HG03378 (cell line): Measurements from ENCODE around the gene L1CAM.

Experiments
- ATAC-seq: cut with Tn5 transposase; IDR thresholded peaks from one replicate; pipeline ENCODE4 v1.9.1; 2021; ENCODE audit warnings: mild to moderate bottlenecking, moderate library complexity; ENCODE audit not compliant: unreplicated experiment

The L1CAM gene

GRCh38 chrX:153866302-153867019 lies 19.5 kb downstream of the L1CAM start:
- ATAC-seq: no peak

- ATAC-seq: no peak
These were observed 20.3 kb downstream of the L1CAM start for GRCh38 chrX:153865685-153866084.

- no peak for ATAC-seq
These were observed 20.7 kb downstream of the L1CAM start for GRCh38 chrX:153865321-153865580.

GRCh38 chrX:153864561-153865320 lies 21.2 kb downstream of the L1CAM start:
- no peak for ATAC-seq

- ATAC-seq: no peak
These were observed 21.9 kb downstream of the L1CAM start for GRCh38 chrX:153864101-153864500.

- ATAC-seq: no peak
These were observed 22.6 kb downstream of the L1CAM start for GRCh38 chrX:153863251-153863991.

- ATAC-seq: no peak
These were observed 23.4 kb downstream of the L1CAM start for GRCh38 chrX:153862369-153863250.

GRCh38 chrX:153861733-153862310 lies 24.2 kb downstream of the L1CAM start:
- ATAC-seq: no peak

GRCh38 chrX:153861151-153861550 lies 24.8 kb downstream of the L1CAM start:
- no peak for ATAC-seq

- no peak for ATAC-seq
These were observed 28.5 kb downstream of the L1CAM start for GRCh38 chrX:153857348-153857903.

- no peak for ATAC-seq
These were observed 31.3 kb downstream of the L1CAM start for GRCh38 chrX:153854702-153855101.

- ATAC-seq: no peak
These were observed 32.1 kb downstream of the L1CAM start for GRCh38 chrX:153853902-153854267.

GRCh38 chrX:153853180-153853901 lies 32.6 kb downstream of the L1CAM start:
- ATAC-seq: no peak

- ATAC-seq: no peak
These were observed 34.0 kb downstream of the L1CAM start for GRCh38 chrX:153851981-153852380.

- no peak for ATAC-seq
These were observed 37.6 kb downstream of the L1CAM start for GRCh38 chrX:153848325-153848724.

GRCh38 chrX:153845842-153846241 lies 40.1 kb downstream of the L1CAM start:
- no peak for ATAC-seq

- no peak for ATAC-seq
These were observed 40.8 kb downstream of the L1CAM start for GRCh38 chrX:153845195-153845594.

- no peak for ATAC-seq
These were observed 41.4 kb downstream of the L1CAM start for GRCh38 chrX:153844509-153845082.

- ATAC-seq: no peak
These were observed 49.1 kb downstream of the L1CAM start for GRCh38 chrX:153836921-153837320.
